HG02678 (cell line): ENCODE data around the gene ZFYVE27.

Experiments
- ATAC-seq: cut with Tn5 transposase; IDR thresholded peaks from one replicate; pipeline ENCODE4 v1.9.1; 2021; ENCODE audit warnings: mild to moderate bottlenecking, moderate library complexity; ENCODE audit not compliant: unreplicated experiment

Gene ZFYVE27

GRCh38 chr10:97785731-97786130 lies 48.8 kb downstream of the ZFYVE27 start:
- ATAC-seq = no peak

GRCh38 chr10:97788552-97789442 lies 51.9 kb downstream of the ZFYVE27 start:
- ATAC-seq = no peak

GRCh38 chr10:97789770-97790397 lies 53.0 kb downstream of the ZFYVE27 start:
- ATAC-seq = no peak

- ATAC-seq = no peak
Measured at GRCh38 chr10:97791824-97792721, 55.1 kb downstream of the ZFYVE27 start.

GRCh38 chr10:97795886-97796285 lies 59.0 kb downstream of the ZFYVE27 start:
- no peak for ATAC-seq

- no peak for ATAC-seq
Measured at GRCh38 chr10:97796651-97797050, 59.7 kb downstream of the ZFYVE27 start.

- ATAC-seq = no peak
Measured at GRCh38 chr10:97798958-97799610, 62.2 kb downstream of the ZFYVE27 start.

- no peak for ATAC-seq
Measured at GRCh38 chr10:97800474-97800873, 63.5 kb downstream of the ZFYVE27 start.

GRCh38 chr10:97801422-97801821 lies 64.5 kb downstream of the ZFYVE27 start:
- ATAC-seq = no peak

GRCh38 chr10:97805096-97805884 lies 68.4 kb downstream of the ZFYVE27 start:
- no peak for ATAC-seq

- no peak for ATAC-seq
Measured at GRCh38 chr10:97805949-97806348, 69.0 kb downstream of the ZFYVE27 start.

- ATAC-seq = no peak
Measured at GRCh38 chr10:97810446-97810845, 73.5 kb downstream of the ZFYVE27 start.
